GM18520 (cell line): ENCODE data around the gene FCRL4.
"Not testable (repeated sequence)": the region's sequence is repeated elsewhere in the genome, so short reads cannot be mapped to it uniquely, and the experiment has no call there.

Experiments used
- ATAC-seq: cut with Tn5 transposase; IDR thresholded peaks from one replicate; pipeline ENCODE4 v1.9.1; 2021; ENCODE audit not compliant: unreplicated experiment

FCRL4 gene

GRCh38 chr1:157551694-157552693 lies 45.9 kb downstream of the FCRL4 start, which contains the start of gene FCRL5:
TSS of gene FCRL5 (minus strand) at chr1:157552515. CDS start at chr1:157552362, 153 bp downstream.
- ATAC-seq: no peak

- not testable (repeated sequence) for ATAC-seq
Measured at GRCh38 chr1:157548081-157548480, 49.8 kb downstream of the FCRL4 start.

- no peak for ATAC-seq
Measured at GRCh38 chr1:157542676-157543075, 55.2 kb downstream of the FCRL4 start.

GRCh38 chr1:157540852-157541251 lies 57.0 kb downstream of the FCRL4 start:
- ATAC-seq: no peak

GRCh38 chr1:157540160-157540748 lies 57.6 kb downstream of the FCRL4 start:
- ATAC-seq: no peak

GRCh38 chr1:157539568-157539967 lies 58.3 kb downstream of the FCRL4 start:
- ATAC-seq: no peak

GRCh38 chr1:157532569-157532968 lies 65.3 kb downstream of the FCRL4 start:
- ATAC-seq: no peak

GRCh38 chr1:157523774-157524493 lies 74.0 kb downstream of the FCRL4 start:
- ATAC-seq: no peak
